Measurements from ENCODE around the gene CELA2A.

Gene CELA2A

GRCh38 chr1:15449567-15449966, 7.0 kb upstream of the CELA2A start:
- no peak overlapping the region for H3K4me3 ChIP-seq (ENCODE audit: low read depth, low read length)
- TF ChIP-seq, protein P1, sequence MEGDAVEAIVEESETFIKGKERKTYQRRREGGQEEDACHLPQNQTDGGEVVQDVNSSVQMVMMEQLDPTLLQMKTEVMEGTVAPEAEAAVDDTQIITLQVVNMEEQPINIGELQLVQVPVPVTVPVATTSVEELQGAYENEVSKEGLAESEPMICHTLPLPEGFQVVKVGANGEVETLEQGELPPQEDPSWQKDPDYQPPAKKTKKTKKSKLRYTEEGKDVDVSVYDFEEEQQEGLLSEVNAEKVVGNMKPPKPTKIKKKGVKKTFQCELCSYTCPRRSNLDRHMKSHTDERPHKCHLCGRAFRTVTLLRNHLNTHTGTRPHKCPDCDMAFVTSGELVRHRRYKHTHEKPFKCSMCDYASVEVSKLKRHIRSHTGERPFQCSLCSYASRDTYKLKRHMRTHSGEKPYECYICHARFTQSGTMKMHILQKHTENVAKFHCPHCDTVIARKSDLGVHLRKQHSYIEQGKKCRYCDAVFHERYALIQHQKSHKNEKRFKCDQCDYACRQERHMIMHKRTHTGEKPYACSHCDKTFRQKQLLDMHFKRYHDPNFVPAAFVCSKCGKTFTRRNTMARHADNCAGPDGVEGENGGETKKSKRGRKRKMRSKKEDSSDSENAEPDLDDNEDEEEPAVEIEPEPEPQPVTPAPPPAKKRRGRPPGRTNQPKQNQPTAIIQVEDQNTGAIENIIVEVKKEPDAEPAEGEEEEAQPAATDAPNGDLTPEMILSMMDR (IDR thresholded peaks at IDR 0.05; ENCODE audit: low read depth, low read length), result no peak
- DNase-seq (ENCODE audit: low read depth, low spot score), result no peak
- in situ Hi-C loops (cut with HindIII; ENCODE audit: low sequenced_read_pairs), result loop anchor here (25.0 kb wide), 1 partner anchor 312 kb away; no protein-coding TSS in a partner anchor

DNA sequence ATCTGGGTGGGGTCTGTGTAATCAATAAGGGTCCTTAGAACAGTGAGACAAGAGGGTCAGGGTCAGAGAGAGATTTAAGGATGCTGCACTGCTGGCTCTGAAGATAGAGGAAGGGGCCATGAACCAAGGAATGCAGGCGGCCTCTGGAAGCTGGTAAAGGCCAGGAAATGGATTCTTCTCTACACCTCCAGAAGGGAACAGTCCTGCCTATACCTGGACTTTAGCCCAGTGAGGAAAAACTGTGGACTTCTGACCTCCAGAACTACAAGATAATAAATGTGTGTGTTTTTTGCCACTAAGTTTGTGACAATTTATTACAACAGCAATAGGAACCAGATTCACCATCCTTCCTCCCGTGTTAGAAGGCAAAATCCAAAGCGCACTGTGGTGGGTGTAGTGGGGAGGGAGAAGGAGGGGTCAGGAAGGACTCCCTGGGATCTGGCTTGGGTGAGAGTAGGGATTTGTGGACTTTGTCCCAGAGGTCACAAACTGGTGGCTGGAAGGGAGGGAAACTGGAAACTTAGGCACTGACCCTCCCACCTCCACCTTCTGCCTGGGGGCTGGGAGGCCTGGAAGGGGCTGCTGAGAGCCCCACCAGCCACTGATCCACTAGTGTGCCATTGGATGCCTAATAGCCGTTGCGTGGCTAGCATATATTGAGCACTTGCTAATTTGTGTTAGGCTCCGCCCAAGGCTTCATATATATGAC, 5.4 kb upstream of the CELA2A start:
- TF ChIP-seq, protein P1 (IDR thresholded peaks at IDR 0.05; ENCODE audit: low read depth, low read length), result no peak
- no peak overlapping the region for H3K4me3 ChIP-seq (ENCODE audit: low read depth, low read length)
- in situ Hi-C loops (cut with HindIII; ENCODE audit: low sequenced_read_pairs), result no loop called here
- no peak for DNase-seq (ENCODE audit: low read depth, low spot score)

DNA sequence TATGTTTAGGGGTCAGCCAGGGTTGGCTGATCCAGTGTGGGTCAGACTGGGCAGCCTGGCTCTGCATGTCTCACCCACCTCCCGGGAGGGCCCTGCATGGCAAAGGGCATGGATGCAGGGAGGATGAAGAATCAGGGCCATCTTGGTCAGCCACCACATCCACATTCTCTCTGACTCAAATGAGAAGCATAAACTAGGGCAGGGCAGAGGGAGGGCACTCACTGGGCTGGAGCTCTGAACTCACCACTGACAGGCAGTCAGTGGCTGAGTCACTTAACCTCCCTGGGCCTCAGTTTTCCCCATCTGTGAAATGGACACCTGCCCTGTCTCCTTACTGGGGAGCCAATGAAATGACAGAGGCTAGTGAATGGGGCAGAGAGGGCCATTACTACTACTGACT, 4.3 kb upstream of the CELA2A start:
- in situ Hi-C loops (cut with HindIII; ENCODE audit: low sequenced_read_pairs), result no loop called here
- DNase-seq (ENCODE audit: low read depth, low spot score), result no peak
- TF ChIP-seq, protein P1 (IDR thresholded peaks at IDR 0.05; ENCODE audit: low read depth, low read length), result no peak
- H3K4me3 ChIP-seq (ENCODE audit: low read depth, low read length), result no peak overlapping the region

GRCh38 chr1:15452866-15453571, 3.5 kb upstream of the CELA2A start:
- in situ Hi-C loops (cut with HindIII; ENCODE audit: low sequenced_read_pairs), result no loop called here
- TF ChIP-seq, protein P1 (IDR thresholded peaks at IDR 0.05; ENCODE audit: low read depth, low read length), result no peak

DNA sequence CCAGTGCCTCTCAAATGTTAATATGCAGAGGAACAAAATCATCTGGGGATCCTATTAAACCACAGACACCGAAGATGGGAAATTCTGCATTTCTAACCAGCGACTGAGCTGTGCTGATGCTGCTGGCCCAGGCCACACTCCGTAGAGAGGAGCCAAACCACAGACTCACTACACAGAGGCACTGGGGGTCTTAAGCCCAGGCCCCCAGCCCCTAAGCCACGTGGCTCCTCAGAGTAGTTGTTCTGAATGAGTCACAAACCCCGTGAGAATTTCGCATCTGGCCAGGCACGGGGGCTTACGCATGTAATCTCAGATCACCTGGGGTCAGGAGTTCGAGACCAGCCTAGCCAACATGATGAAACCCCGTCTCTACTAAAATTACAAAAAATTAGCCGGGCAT, 2.8 kb upstream of the CELA2A start:
- TF ChIP-seq, protein P1 (IDR thresholded peaks at IDR 0.05; ENCODE audit: low read depth, low read length), result no peak
- in situ Hi-C loops (cut with HindIII; ENCODE audit: low sequenced_read_pairs), result no loop called here
- DNase-seq (ENCODE audit: low read depth, low spot score), result peak; percentile 35
- no peak overlapping the region for H3K4me3 ChIP-seq (ENCODE audit: low read depth, low read length)

More at GRCh38 chr1:15452866-15453571, 3.5 kb upstream of the CELA2A start:
- no peak for DNase-seq (ENCODE audit: low read depth, low spot score)
- H3K4me3 ChIP-seq (ENCODE audit: low read depth, low read length), result no peak overlapping the region

DNA sequence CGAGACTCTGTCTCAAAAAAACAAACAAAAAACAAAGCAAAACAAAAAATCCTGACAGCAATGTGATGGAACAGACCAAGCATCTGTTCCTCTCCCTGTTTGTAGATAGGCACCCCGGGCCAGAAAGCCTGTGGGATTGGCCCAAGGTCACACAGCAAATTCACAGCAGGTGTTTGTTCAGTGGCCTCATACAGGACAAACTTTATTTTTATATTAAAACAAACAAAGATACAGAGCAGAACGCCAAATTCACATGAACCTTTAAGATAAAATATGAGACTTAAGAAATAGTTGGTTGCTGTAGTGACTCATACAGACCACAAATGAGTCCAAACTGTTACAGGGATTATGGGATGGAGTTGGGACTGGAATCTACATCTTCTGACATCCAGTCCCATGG, 2.3 kb upstream of the CELA2A start:
- in situ Hi-C loops (cut with HindIII; ENCODE audit: low sequenced_read_pairs), result no loop called here
- peak; percentile 70 for DNase-seq (ENCODE audit: low read depth, low spot score)

More for the DNA sequence above, 2.3 kb upstream of the CELA2A start:
- no peak overlapping the region for H3K4me3 ChIP-seq (ENCODE audit: low read depth, low read length)
- TF ChIP-seq, protein P1 (IDR thresholded peaks at IDR 0.05; ENCODE audit: low read depth, low read length), result no peak
